GM19025 (cell line): ENCODE results near the gene HSD17B7.
A peak's percentile ranks its signal among the peaks of the same experiment; 100 is the strongest.
"Not testable (repeated sequence)": the region's sequence is repeated elsewhere in the genome, so short reads cannot be mapped to it uniquely, and the experiment has no call there.

ENCODE experiments used
- ATAC-seq: cut with Tn5 transposase; IDR thresholded peaks from one replicate; pipeline ENCODE4 v1.9.1; 2021; ENCODE audit warnings: mild to moderate bottlenecking, low read depth, moderate library complexity; ENCODE audit not compliant: unreplicated experiment

HSD17B7 gene

GRCh38 chr1:162790303-162790984 lies at the start of gene HSD17B7:
Gene HSD17B7 (plus strand): TSS chr1:162790702. CDS start chr1:162790801, 99 bp downstream.
- peak; percentile 99 for ATAC-seq

- ATAC-seq = no peak
Observed at GRCh38 chr1:162740755-162741154, 49.7 kb upstream of the HSD17B7 start.

- ATAC-seq = no peak
Observed at GRCh38 chr1:162741574-162741973, 48.9 kb upstream of the HSD17B7 start.

GRCh38 chr1:162746264-162746942 lies 44.1 kb upstream of the HSD17B7 start:
- not testable (repeated sequence) for ATAC-seq

- ATAC-seq = no peak
Observed at GRCh38 chr1:162753001-162753658, 37.4 kb upstream of the HSD17B7 start.

- no peak for ATAC-seq
Observed at GRCh38 chr1:162753998-162754585, 36.4 kb upstream of the HSD17B7 start.

GRCh38 chr1:162755306-162755705 lies 35.2 kb upstream of the HSD17B7 start:
- no peak for ATAC-seq

- no peak for ATAC-seq
Observed at GRCh38 chr1:162756523-162756922, 34.0 kb upstream of the HSD17B7 start.

GRCh38 chr1:162757476-162757875 lies 33.0 kb upstream of the HSD17B7 start:
- no peak for ATAC-seq

- no peak for ATAC-seq
Observed at GRCh38 chr1:162765788-162766187, 24.7 kb upstream of the HSD17B7 start.

- ATAC-seq = no peak
Observed at GRCh38 chr1:162772571-162773154, 17.8 kb upstream of the HSD17B7 start.

GRCh38 chr1:162774007-162774406 lies 16.5 kb upstream of the HSD17B7 start:
- no peak for ATAC-seq

- no peak for ATAC-seq
Observed at GRCh38 chr1:162779043-162779442, 11.5 kb upstream of the HSD17B7 start.

- no peak for ATAC-seq
Observed at GRCh38 chr1:162782671-162783070, 7.8 kb upstream of the HSD17B7 start.

- not testable (repeated sequence) for ATAC-seq
Observed at GRCh38 chr1:162784926-162785325, 5.6 kb upstream of the HSD17B7 start.

GRCh38 chr1:162788783-162789182 lies 1.7 kb upstream of the HSD17B7 start:
- ATAC-seq = not testable (repeated sequence)

- ATAC-seq = not testable (repeated sequence)
Observed at GRCh38 chr1:162790985-162791357, 469 bp downstream of the HSD17B7 start.

GRCh38 chr1:162794284-162794683 lies 3.8 kb downstream of the HSD17B7 start:
- not testable (repeated sequence) for ATAC-seq

GRCh38 chr1:162796617-162797279 lies 6.2 kb downstream of the HSD17B7 start:
- ATAC-seq = not testable (repeated sequence)
